ENCODE data around the gene POLR3A.

- no peak for TF ChIP-seq CTCF (IDR thresholded peaks at IDR 0.05)
- no peak for TF ChIP-seq POLR2A (IDR thresholded peaks at IDR 0.05)
Observed at GRCh38 chr10:78000206-78000605, 29.1 kb downstream of the POLR3A start.

All from right lobe of liver (tissue), 4 donors.